ENCODE results near the gene NAALADL2. TPM values are rescaled to one million over a fixed set of nuclear protein-coding genes. Genes with fewer than 3 reads are reported as not detected.

Gene NAALADL2
- total RNA-seq (2014; rRNA removed) (1.7 and 1.9 TPM in 2 replicates), Bru-seq, nascent RNA (percentile 38 among the genes with signal in this experiment), BruChase-seq, experiment 1, labeled RNA remaining after a 6-hour chase (percentile 29 among the genes with signal in this experiment), BruChase-seq, experiment 2, labeled RNA remaining after a 2-hour chase (percentile 47 among the genes with signal in this experiment)
- long read RNA-seq, partial matches to known transcripts, result 2 of 15 reads
- long read RNA-seq, other reads (novel, unspliced or antisense), result 13 of 15 reads

GRCh38 chr3:174859114-174859735 lies at the start of gene NAALADL2:
Gene NAALADL2 (plus strand): TSS chr3:174859334.
- BruUV-seq (replicated peaks), result no TSS peak
- ChIA-PET CTCF (no interaction called here), POLR2A (ENCODE audit: unreplicated experiment) (no interaction called here)
- ATAC-seq, result peak; percentile 56
- Histone ChIP-seq H3K9ac (ENCODE audit: low read length) (peak within 1 kb of the TSS; percentile 4; the same call in 1 of the 2 replicates), H3K9me3 (ENCODE audit: low read length) (no peaks in the 10 kb centered on the region), H3K79me2 (ENCODE audit: low read length) (no peaks in the 10 kb centered on the region), H4K20me1 (ENCODE audit: low read length) (no peaks in the 10 kb centered on the region), H2AFZ (ENCODE audit: low read length) (peak within 1 kb of the TSS; percentile 10; the same call in 1 of the 2 replicates), H3K4me1 (ENCODE audit: insufficient read depth, low read length) (peaks cover 48% of the 10 kb centered on the region), H3F3A (ENCODE audit: low read length, unreplicated experiment) (no peaks in the 10 kb centered on the region), H3K27ac (ENCODE audit: low read length) (peak within 1 kb of the TSS; percentile 67), H3K36me3 (ENCODE audit: low read depth, low read length) (no peaks in the 10 kb centered on the region), H3K9me2 (replicated peaks; ENCODE audit: low read length) (no peaks in the 10 kb centered on the region), H3K4me3 (ENCODE audit: low read length) (peak within 1 kb of the TSS; percentile 46), H3K4me2 (ENCODE audit: low read length) (peak within 1 kb of the TSS; percentile 77), H3K27me3 (ENCODE audit: low read length) (no peaks in the 10 kb centered on the region)
- intact Hi-C loops (cut with micrococcal nuclease), result no loop called here
- peak; percentile 82 for DNase-seq
- TF ChIP-seq CTCF (conservative IDR thresholded peaks at IDR 0.05; ENCODE audit: low read depth, low read length), result no peak
- TF ChIP-seq EZH2phosphoT487 (IDR thresholded peaks at IDR 0.05; ENCODE audit: borderline replicate concordance, low read length), result no peak
- TF ChIP-seq EZH2 (IDR thresholded peaks at IDR 0.05; ENCODE audit: low read length, unreplicated experiment), result no peak

GRCh38 chr3:174810254-174810653 lies 48.9 kb upstream of the NAALADL2 start:
- no peak overlapping the region for H3K4me3 ChIP-seq (ENCODE audit: low read length)

More at GRCh38 chr3:174810254-174810653, 48.9 kb upstream of the NAALADL2 start:
- no peaks in the 10 kb centered on the region for H4K20me1 ChIP-seq (ENCODE audit: low read length)
- no peak overlapping the region for H2AFZ ChIP-seq (ENCODE audit: low read length)
- no peaks in the 10 kb centered on the region for H3F3A ChIP-seq (ENCODE audit: low read length, unreplicated experiment)
- ChIA-PET POLR2A (ENCODE audit: unreplicated experiment) (no interaction called here), CTCF (interaction anchor here (0.6 kb wide), 1 partner anchor 412 kb away, joined by 3 read pairs; no protein-coding TSS in a partner anchor)
- H3K9ac ChIP-seq (ENCODE audit: low read length), result no peak overlapping the region
- H3K36me3 ChIP-seq (ENCODE audit: low read depth, low read length), result no peaks in the 10 kb centered on the region
- no peaks in the 10 kb centered on the region for H3K27me3 ChIP-seq (ENCODE audit: low read length)
- no peak overlapping the region for H3K27ac ChIP-seq (ENCODE audit: low read length)
- H3K9me2 ChIP-seq (replicated peaks; ENCODE audit: low read length), result no peaks in the 10 kb centered on the region
- no peak for DNase-seq
- H3K79me2 ChIP-seq (ENCODE audit: low read length), result no peaks in the 10 kb centered on the region
- no peak for ATAC-seq
- no peak for TF ChIP-seq EZH2 (IDR thresholded peaks at IDR 0.05; ENCODE audit: low read length, unreplicated experiment)
- no peak for TF ChIP-seq CTCF (conservative IDR thresholded peaks at IDR 0.05; ENCODE audit: low read depth, low read length)
- TF ChIP-seq EZH2phosphoT487 (IDR thresholded peaks at IDR 0.05; ENCODE audit: borderline replicate concordance, low read length), result no peak
- no TSS peak for BruUV-seq (replicated peaks)
- intact Hi-C loops (cut with micrococcal nuclease), result no loop called here
- H3K4me1 ChIP-seq (ENCODE audit: insufficient read depth, low read length), result no peaks in the 10 kb centered on the region
- no peak overlapping the region for H3K4me2 ChIP-seq (ENCODE audit: low read length)
- no peaks in the 10 kb centered on the region for H3K9me3 ChIP-seq (ENCODE audit: low read length)
